GM19324 (cell line): ENCODE measurements around the gene EXTL2.
A peak's percentile ranks its signal among the peaks of the same experiment; 100 is the strongest.
"Not testable (repeated sequence)": the region's sequence is repeated elsewhere in the genome, so short reads cannot be mapped to it uniquely, and the experiment has no call there.

Source experiments
- ATAC-seq: cut with Tn5 transposase; IDR thresholded peaks from one replicate; pipeline ENCODE4 v1.9.1; 2021; ENCODE audit warnings: mild to moderate bottlenecking, moderate library complexity; ENCODE audit not compliant: unreplicated experiment, low FRiP score

Gene EXTL2

DNA sequence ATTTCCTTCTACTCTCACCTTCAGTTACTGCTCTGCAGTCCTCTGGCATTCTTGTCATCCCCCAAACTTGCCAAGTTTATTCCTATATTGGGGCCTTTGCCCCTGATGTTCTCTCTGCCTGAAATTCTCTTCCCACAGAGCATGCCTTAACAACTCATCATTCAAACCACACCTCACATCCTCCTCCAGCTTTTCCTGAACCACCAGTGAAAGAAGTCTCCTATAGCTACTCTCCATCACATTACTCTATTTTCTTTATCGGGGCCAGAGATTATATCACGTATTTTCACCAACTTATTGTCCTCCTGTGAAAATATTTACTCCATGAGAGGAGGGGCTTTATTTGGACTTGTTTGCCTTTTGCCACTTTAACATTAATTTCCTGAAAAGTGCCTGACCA is 32.1 kb downstream of the EXTL2 start:
- no peak for ATAC-seq

DNA sequence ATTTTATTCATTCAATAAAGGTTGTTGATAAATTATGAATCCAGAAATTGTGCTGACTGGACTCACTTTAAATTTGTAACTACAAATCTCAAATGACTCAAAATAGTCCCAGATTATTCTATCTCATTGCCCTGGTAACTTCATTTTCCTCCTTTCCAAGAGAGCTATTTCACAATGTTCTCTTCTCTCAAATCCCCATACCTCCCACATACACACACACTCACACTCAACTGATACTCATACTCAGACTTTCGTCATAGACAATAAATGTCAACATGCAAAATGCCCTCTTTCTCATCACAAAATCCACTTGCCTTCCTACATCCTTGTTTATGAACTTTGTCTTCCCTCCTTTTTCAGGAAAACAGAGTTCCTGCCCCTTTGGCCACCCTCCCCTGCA is 33.3 kb downstream of the EXTL2 start:
- ATAC-seq: no peak

DNA sequence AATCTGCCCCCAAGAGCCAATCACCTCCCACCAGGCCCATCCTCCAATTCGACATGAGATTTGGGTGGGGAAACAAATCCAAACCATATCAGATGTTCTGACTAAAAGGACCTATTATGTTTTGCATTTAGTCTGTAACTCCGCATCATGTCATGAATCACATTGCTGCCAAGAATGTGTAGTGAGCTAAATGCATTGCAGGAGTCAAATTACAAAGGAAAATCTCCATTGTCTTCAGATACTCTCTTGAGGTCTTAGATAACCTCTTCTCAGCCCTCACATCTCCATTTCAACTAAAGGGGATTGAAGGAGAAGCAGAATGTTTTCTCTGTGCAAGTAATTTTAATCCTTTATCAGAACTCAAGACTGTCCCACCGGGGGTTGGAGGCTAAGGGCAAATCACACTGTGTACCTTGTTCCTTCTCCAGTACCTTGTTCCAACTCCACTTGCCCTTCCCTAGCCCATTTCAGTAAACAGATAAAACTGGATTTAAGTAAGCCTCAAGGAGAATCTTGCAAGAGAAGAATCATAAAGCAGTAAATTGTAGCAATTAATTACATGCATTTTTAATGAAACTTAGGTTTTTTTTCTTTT is 34.1 kb downstream of the EXTL2 start:
- no peak for ATAC-seq

DNA sequence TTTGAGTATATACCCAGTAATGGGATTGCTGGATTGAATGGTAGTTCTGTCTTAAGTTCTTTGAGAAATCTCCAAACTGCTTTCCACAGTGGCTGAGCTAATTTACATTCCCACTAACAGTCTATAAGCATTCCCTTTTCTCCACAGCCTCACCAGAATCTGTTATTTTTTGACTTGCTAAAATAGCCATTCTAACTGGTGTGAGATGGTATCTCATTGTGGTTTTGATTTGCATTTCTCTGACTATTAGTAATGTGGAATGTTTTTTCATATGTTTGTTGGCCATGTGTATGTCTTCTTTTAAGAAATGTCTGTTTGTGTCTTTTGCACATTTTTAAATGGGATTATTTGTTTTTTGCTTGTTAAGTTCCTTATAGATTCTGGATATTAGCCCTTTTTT is 39.5 kb downstream of the EXTL2 start:
- not testable (repeated sequence) for ATAC-seq

DNA sequence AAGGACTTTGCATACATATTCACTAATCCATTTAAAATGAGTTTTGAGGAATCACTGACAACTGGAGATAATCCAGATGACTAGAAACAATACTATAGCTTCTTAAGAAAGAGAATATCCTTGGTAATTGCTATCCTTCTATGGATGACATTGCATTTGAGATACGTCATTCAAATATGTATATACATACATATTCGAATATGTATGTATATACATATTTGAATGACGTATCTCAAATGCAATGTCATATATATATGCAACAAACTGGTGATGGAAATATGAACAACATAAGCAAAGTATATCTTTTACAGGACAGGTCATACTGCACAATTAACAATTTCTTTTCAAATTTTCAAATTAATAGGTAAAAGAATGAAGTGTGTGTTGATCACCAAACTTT is 41.7 kb downstream of the EXTL2 start:
- no peak for ATAC-seq

DNA sequence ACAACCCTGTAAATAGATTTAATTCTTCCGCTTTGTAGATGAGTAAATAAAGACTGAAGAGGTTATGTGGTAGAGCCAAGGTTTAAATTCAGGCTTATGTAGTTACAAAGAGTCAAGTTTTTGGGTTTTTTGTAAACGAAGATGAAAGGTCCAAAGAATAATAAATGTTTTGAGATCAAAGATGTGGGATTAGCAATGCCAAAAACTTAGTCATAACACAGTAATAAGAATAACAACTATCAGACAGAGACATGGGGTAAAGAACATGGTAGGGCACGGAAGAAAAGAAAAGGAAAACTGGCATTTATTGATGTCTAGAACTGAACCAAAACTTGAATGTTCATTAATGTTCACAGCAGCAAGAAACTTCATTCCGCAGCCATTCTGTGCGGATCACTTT is 42.9 kb downstream of the EXTL2 start:
- no peak for ATAC-seq

DNA sequence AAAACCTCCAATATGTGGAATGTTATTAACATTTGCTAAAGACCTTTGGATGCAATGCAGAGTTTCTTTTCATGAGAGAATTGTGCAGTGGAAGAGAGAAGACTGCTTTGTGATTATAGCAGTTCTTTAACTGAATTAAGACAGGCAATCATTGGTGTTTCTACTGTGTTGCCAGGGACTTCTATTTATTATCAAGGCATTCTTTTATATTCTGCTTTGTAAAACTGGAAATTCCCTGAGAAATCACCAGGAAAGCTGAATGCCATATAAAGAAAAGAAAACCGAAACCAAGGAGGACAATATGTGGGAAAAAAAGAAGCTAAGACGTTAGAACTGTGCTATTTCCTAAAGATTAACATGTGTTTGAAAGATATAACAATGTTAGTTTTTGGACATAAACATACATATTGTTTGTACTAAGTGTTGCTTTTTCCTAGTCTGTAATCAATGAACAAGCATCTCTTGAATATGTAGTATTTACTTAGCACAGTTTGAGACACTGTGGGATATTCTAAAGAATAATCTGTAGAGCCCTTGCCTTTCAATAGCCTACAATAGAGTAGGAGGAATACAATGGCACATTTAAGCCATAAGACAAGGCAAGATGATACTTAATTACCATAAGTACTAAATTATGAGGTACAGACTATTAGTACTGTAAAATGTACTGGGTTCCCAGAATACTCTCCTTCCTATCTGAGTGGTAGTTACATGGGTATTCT is 47.1 kb downstream of the EXTL2 start:
- no peak for ATAC-seq

DNA sequence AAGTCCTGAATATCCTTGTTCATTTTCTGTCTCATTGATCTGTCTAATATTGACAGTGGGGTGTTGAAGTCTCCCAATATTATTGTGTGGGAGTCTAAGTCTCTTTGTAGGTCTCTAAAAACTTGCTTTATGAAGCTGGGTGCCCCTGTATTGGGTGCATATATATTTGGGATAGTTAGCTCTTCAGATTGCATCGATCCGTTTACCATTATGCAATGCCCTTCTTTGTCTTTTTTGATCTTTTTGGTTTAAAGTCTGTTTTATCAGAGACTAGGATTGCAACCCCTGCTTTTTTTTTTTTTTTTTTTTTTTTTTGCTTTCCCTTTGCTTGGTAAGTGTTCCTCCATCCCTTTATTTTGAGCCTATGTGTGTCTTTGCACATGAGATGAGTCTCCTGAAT is 51.5 kb downstream of the EXTL2 start:
- not testable (repeated sequence) for ATAC-seq

DNA sequence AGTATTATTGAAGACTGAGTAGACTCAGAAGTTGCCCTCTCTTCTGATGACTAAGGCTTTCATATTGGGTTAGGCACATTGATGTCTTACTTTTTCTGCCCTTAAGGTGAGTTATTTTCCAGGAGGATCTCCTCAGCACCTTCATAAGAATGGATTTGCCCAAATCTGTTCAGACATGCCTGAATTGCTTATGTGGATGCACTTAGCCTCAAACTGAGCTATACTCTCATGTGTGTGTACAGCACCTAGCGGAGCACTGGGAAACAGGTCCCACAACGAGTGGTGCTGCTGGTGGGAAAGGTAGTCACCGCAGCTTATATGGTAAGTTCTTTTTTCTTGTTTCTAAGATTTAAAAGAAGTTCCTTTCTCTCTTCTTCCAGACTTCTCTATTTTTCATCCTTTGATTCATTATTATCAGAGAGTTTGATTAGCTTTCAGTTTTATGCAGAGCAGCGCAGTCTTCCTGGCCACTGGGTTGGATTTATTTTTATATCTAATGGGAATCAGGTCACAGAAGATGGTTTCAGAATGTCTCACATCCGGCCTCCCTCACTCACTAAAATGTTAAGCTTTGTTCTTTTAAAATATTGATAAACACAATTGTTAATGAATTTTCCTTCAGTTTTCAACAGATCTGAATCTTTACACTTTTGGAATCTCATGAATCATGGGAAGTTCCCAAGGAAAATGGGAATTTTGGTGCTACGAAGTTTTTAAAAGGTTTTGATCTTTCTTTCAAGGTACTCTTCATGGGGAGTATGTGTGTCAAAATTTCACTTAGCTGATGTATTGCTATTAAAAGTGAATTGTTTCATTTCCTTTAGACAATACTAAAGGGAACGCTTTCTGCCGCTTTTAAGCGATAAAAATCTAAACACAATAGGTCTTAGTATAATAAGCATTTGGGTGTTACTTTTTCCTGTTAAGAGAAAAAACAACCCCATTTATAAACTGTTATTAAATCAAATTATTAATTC is 58.5 kb downstream of the EXTL2 start:
- no peak for ATAC-seq

DNA sequence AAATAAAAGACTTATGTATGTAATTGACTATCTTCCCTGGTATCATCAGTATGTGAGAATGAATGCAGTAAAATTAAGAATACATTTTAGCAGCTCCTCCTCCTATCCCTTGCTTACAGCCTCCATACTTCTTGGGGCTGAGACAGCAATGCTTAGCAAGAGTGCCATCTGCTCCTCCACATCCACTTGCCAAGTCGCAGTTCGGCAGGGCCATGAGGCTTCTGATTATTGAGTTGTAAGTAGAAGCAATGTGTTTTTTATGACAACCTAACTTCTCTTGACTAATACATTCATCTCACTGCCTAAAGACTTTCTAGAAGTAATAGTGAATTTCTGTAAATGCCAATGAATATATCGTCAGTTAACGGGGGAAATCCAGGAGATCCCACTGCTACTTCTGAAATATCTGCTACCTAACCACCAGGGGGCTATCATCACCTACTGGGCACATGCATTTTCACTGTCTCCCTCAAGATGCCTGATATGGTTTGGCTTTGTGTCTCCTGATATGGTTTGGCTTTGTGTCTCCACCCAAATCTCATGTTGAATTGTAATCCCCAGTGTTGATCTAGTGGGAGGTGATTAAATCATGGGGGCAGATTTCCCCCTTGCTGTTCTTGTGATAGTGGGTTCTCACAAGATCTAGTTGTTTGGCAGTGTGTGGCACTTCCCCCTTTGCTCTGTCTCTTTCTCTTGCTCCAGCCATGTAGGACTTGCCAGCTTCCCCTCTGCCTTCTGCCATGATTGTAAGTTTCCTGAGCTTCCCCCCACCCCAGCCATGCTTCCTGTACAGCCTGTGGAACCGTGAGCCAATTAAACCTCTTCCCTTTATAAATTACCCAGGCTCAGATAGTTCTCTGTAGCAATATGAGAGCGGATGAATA is 59.6 kb downstream of the EXTL2 start:
- ATAC-seq: peak; percentile 57

DNA sequence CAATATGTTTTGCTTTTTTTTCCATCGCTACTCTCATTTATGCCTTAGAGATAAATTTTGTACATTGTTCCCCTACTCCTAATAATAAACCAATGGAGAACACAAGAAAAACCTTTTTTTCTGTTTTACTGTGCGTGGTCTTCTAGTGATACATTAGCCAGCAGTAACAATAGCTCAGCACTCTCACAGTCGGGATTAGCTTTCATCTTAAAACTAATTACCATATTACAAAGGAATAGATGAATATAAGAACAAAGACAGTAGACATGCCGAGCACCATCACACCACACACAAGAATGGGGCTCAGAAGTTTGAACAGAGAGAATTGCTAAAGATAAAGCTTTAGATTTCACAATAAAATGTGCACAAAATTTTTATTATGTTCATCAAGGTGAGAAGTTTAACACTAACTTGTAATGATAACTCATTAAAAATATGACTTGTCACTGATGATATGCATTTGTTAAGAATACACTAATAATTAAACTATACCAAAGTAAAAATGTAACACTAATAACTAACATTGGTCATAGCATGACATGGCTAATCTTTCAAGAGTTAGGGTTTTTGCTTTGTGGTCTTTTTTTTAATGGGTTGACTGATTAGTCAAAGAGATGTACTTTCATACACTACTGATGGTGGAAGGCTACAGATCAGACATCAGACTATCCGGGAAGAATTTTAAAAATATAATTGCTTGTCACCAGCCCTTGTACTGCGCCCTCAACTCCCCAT is 61.8 kb downstream of the EXTL2 start:
- no peak for ATAC-seq

DNA sequence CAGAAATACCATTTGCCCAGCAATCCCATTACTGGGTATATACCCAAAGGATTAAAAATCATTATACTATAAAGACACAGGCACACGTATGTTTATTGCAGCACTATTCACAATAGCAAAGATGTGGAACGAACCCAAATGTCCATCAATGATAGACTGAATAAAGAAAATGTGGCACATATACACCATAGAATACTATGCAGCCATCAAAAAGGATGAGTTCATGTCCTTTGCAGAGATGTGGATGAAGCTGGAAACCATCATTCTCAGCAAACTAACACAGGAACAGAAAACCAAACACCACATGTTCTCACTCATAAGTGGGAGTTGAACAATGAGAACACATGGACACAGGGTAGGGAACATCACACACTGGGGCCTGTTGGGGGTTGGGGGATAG is 69.0 kb downstream of the EXTL2 start:
- not testable (repeated sequence) for ATAC-seq
